Mesodermal cell (in vitro differentiated cells): Measurements from ENCODE around the gene PCBP3.
"Not testable (repeated sequence)": the region's sequence is repeated elsewhere in the genome, so short reads cannot be mapped to it uniquely, and the experiment has no call there.

ENCODE experiments used
- H3K27ac ChIP-seq: 2 replicates; pipeline ENCODE4 v1.7.0; 2013; ENCODE audit warnings: mild to moderate bottlenecking, low read depth, low read length, moderate library complexity; ENCODE audit not compliant: severe bottlenecking
- H3K36me3 ChIP-seq: 2 replicates; pipeline ENCODE4 v1.7.1; 2013; ENCODE audit warnings: mild to moderate bottlenecking, low read length, moderate library complexity; ENCODE audit not compliant: control insufficient read depth, insufficient read depth
- H3K4me1 ChIP-seq: one replicate; pipeline ENCODE4 v1.7.1; 2013; ENCODE audit warnings: mild to moderate bottlenecking, low read length; ENCODE audit not compliant: insufficient read depth, control insufficient read depth, poor library complexity, severe bottlenecking
- H3K4me3 ChIP-seq: 2 replicates; pipeline ENCODE4 v1.7.0; 2013; ENCODE audit warnings: low read length, control low read depth, mild to moderate bottlenecking; ENCODE audit not compliant: insufficient read depth, poor library complexity, severe bottlenecking; ENCODE audit errors: extremely low read depth
- H3K9me3 ChIP-seq: 2 replicates; pipeline ENCODE4 v1.7.1; 2013; ENCODE audit warnings: mild to moderate bottlenecking, low read length, moderate library complexity; ENCODE audit not compliant: control insufficient read depth
- WGBS, 2 experiments: methylation state at CpG; one replicate each; pipeline ENCODE4 v1.1.5; 2013; ENCODE audit warnings: missing lambda C conversion rate in 2 of 2; ENCODE audit not compliant: insufficient coverage in 2 of 2; 5-methylcytosine and 5-hydroxymethylcytosine counted together

Gene PCBP3

DNA sequence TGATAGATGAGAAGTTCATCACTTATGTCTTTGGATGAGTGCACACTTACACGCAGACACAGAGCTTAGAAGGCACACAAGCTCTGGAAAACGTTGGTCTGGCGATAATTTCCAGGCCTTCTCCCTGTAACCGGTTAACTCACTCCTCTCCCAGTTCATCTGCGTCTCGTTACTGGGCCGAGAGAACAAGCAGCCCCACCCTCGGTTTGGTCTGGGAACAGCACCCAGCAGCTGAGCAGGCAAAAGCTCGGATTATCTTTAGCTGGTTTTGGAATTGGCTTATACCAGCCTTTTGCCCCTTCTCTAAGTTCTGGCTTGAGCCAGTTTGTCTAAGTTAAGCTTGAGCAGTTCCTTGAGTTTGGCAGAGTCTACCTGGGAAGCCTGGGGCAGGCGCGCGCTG is 310.7 kb downstream of the PCBP3 start:
- Histone ChIP-seq H3K4me1 (peaks cover 13% of the 10 kb centered on the region), H3K27ac (peak overlapping the region; percentile 77), H3K36me3 (no peaks in the 10 kb centered on the region), H3K9me3 (no peaks in the 10 kb centered on the region), H3K4me3 (no peak overlapping the region)
- 75 to 77% methylated on average over 11 to 12 of the region's 12 CpGs for WGBS, 2 experiments

DNA sequence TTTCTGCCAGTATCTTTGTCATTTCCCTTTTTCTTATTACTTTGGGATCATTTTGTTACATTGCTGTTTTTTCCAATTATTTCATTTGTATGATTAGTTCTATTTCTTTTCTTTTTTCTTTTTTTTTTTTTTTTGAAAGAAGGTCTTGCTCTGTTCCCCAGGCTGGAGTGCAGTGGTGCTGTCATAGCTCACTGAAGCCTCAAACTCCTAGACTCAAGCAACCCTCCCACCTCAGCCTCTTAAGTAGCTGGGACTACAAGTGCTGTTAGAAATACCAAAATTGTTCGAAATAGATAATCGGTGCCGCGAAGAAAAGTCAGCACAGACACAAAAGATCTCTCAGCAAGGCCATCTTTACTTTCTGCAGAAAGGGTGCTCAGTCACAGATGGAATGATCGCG is 311.4 kb downstream of the PCBP3 start:
- Histone ChIP-seq H3K27ac (no peak overlapping the region), H3K4me1 (peaks cover 13% of the 10 kb centered on the region), H3K9me3 (no peaks in the 10 kb centered on the region), H3K4me3 (no peak overlapping the region), H3K36me3 (no peaks in the 10 kb centered on the region)
- 99 to 100% methylated on average over 5 to 6 of the region's 6 CpGs for WGBS, 2 experiments

DNA sequence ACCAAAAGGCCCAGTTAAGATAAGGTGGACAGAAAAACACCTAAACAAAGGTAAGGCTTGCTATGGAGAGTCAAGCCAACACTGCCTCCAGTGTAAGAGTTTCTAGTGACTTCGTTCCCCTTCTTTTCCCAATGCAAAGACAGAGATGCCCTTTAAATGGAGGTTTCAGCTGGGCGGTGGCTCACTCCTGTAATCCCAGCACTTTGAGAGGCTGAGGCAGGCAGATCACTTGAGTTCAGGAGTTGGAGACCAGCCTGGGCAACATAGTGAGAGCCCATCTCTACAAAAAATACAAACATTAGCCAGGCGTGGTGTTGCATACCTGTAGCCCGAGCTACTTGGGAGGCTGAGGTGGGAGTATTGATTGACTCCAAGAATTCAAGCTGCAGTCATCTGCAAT is 314.0 kb downstream of the PCBP3 start:
- H3K27ac ChIP-seq, result no peak overlapping the region
- 67 to 93% methylated on average over 2 to 3 of the region's 4 CpGs for WGBS, 2 experiments
- no peak overlapping the region for H3K4me3 ChIP-seq

DNA sequence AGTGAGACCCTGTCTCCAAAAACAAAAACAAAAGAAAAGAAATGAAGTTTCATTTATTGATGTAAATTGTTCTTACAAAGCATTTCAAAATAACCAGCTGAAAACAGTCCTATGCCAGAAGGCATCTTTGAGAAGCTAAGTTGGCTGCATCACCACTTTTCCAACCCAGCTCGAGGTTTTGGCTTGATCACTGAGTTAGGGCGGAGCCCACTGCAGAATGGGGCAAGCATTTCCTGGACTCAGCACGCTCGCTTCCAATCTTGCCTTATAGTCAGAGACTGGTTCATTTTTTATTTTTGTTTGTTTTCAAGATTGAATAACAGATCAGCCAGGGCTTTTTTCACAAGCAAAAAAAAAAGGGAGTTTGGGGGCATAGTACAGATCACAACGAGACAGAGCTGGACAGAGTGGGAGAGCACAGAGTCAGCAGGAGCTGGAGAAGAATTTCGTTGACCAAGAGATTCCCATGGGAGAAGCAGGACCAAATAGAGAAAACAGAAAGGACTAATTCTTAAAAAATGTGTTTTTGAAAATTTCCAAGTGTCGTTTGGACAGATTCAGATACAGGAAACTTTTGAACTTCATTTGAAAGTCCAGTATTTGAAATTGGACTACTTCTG is 314.6 kb downstream of the PCBP3 start:
- Histone ChIP-seq H3K9me3 (peaks cover 20% of the 10 kb centered on the region), H3K4me1 (peaks cover 7% of the 10 kb centered on the region), H3K4me3 (no peak overlapping the region), H3K36me3 (no peaks in the 10 kb centered on the region), H3K27ac (no peak overlapping the region)
- 76 to 86% methylated on average over 2 to 7 of the region's 7 CpGs for WGBS, 2 experiments

More for the DNA sequence above, 314.0 kb downstream of the PCBP3 start:
- Histone ChIP-seq H3K36me3 (no peaks in the 10 kb centered on the region), H3K9me3 (peaks cover 16% of the 10 kb centered on the region), H3K4me1 (peaks cover 9% of the 10 kb centered on the region)

DNA sequence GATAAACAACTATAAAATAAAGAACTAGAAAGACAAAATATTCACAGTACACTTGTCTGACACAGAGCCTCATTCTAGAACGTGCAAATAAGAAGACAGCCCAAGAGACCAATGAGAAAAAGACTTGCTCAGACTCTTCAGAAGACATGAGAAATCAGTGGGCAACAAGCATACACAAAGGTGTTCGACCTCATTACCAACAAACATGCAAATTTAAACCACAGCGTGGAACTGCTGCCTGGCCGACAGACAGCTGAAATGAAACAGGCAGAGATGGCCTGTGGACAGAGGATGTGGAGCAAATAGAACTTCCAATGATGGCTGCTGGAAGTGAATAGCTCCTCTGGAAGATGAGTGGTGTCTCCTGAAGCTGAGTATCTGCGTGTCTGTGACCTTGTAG is 315.7 kb downstream of the PCBP3 start:
- WGBS, 2 experiments, result 79% methylated on average over 4 of the region's 5 CpGs; no CpG with 5 or more reads in 1 of the 2 experiments
- peaks cover 24% of the 10 kb centered on the region for H3K9me3 ChIP-seq
- no peaks in the 10 kb centered on the region for H3K36me3 ChIP-seq
- H3K4me3 ChIP-seq, result no peak overlapping the region
- H3K27ac ChIP-seq, result no peak overlapping the region
- H3K4me1 ChIP-seq, result peaks cover 2% of the 10 kb centered on the region

DNA sequence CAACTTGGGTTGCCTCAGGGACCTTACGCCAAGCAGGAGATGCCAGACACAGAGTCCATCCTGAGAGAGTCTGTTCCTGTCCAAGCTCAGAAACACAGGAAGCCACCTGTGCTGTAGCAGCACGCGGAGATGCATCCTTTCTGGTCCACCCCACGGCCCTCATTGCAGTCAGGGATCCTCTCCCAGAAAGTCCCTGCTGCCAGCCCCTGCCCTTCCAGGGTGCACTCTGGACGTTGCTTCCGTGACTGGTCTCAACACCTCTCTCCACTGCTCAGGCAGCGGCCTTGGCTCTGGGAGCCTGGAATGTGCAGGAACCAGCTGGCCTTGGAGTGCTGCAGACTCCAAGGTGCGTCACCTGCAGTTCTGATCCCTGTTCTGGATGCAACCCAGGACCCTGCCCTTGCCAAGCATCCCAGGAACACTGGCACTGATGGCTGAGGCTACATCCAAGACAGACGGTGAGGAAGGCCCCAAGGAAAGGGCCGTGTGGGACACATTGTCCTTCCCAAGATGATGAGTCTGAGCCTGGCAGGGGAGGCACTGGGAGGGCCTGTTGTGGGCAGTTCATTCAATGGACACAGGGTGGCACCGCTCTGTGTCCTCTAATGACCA is 316.4 kb downstream of the PCBP3 start:
- 88 to 95% methylated on average over 9 to 10 of the region's 11 CpGs for WGBS, 2 experiments
- no peaks in the 10 kb centered on the region for H3K36me3 ChIP-seq
- no peak overlapping the region for H3K27ac ChIP-seq
- no peak overlapping the region for H3K4me3 ChIP-seq
- no peaks in the 10 kb centered on the region for H3K4me1 ChIP-seq
- peaks cover 30% of the 10 kb centered on the region for H3K9me3 ChIP-seq

DNA sequence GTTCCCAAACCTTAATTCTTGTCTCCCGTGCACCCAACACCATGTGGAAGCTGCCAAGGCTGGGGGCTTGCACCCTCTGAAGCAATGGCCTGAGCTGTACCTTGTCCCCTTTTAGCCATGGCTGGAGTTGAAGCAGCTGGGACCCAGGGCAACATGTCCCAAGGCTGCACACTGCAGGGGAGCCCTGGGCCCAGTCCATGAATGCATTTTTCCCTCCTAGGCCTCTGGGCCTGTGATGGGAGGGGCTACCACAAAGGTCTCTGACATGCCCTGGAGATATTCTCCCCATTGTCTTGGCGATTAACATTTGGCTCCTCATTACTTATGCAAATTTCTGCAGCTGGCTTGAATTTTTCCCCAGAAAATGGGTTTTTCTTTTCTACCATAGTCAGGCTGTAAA is 317.9 kb downstream of the PCBP3 start:
- not testable (repeated sequence) for H3K36me3 ChIP-seq, H3K4me3 ChIP-seq, H3K27ac ChIP-seq, H3K4me1 ChIP-seq
- 79 to 92% methylated on average over 2 of the region's 2 CpGs for WGBS, 2 experiments
- peaks cover 32% of the 10 kb centered on the region for H3K9me3 ChIP-seq

DNA sequence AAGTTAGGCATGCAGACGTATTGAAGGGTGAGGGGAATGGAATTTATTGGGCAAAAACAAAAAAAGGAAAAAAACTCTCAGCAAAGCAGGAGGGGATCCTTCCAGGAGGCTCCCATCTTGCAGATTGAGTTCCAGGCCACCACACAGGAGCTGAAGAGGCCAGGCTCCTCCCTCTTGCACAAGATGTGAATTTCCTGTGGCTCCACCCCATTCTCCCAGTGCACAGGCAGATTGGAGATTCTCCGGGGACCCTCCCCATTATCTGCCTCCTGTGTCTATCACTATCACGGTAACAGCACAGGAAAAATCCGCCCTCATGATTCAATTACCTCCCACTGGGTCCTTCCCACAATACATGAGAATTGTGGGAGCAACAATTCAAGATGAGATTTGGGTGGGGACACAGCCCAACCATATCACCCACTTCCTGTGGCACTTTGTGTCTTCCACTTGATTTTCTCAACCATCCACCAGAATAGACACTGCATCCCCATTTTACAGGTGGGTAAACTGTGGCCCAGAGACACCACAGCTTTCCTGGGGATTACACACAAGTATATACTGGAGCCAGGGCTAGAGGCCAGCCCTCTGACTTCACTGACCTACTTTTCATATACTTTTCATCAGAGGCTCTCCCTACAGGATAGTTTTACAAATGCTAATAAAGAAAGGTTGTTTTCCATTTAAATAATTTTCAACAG is 319.2 kb downstream of the PCBP3 start:
- 83 to 86% methylated on average over 1 to 4 of the region's 4 CpGs for WGBS, 2 experiments
- H3K4me3 ChIP-seq, result no peak overlapping the region
- no peaks in the 10 kb centered on the region for H3K4me1 ChIP-seq
- H3K27ac ChIP-seq, result no peak overlapping the region
- peaks cover 32% of the 10 kb centered on the region for H3K9me3 ChIP-seq
- H3K36me3 ChIP-seq, result no peaks in the 10 kb centered on the region

DNA sequence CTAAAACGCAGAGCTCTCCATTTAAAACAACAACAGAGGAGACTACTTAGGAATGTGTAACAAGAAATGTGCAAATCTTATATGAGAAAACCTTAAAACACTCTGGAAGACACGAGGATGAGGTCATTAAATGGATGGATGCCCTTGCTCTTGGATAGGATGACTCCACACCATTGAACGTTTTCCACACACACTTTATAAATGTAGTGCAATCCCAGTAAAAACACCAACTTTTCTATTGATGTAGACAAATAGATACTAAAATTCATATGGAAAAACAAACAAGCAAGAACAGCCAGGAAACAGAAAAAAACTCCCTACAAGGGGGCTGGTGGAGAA is 319.7 kb downstream of the PCBP3 start:
- Histone ChIP-seq H3K4me3 (no peak overlapping the region), H3K36me3 (no peaks in the 10 kb centered on the region), H3K9me3 (peaks cover 32% of the 10 kb centered on the region), H3K4me1 (no peaks in the 10 kb centered on the region), H3K27ac (no peak overlapping the region)
- 100% methylated on average over 1 of the region's 3 CpGs; no CpG with 5 or more reads in 1 of the 2 experiments for WGBS, 2 experiments

DNA sequence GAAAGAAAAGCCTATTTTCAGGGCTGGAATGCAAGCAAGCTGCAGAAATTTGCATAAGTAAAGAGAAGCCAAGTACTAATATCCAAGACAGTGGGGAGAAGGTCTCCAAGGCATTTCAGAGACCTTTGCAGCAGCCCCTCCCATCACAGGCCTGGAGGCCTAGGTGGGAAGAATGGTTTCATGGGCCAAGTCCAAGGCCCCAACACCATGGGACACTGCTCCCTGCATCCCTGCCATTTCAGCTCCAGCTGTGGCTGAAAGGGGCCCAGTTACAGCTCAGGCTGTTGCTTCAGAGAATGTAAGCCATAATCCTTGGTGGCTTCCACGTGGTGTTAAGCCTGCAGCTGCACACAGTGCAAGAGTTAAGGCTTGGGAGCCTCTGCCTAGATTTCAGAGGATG is 321.1 kb downstream of the PCBP3 start:
- Histone ChIP-seq H3K4me3 (no peak overlapping the region), H3K4me1 (no peaks in the 10 kb centered on the region), H3K9me3 (peaks cover 32% of the 10 kb centered on the region), H3K36me3 (no peaks in the 10 kb centered on the region), H3K27ac (no peak overlapping the region)
- 58 to 63% methylated on average over 1 of the region's 1 CpG for WGBS, 2 experiments
